HepG2 (cell line): Measurements from ENCODE around the gene TFF2. TPM values are rescaled to one million over a fixed set of nuclear protein-coding genes. Genes with fewer than 3 reads are reported as not detected.

Experiments
- ATAC-seq: fragments of 200-7000 bp; cut with Tn5 transposase; 3 replicates; pipeline ENCODE4 v1.9.1; 2020; ENCODE audit warnings: mild to moderate bottlenecking, moderate library complexity
- BruUV-seq: library from RNA; stranded (reverse); fragments of 400-500 nt; replicated peaks from 2 replicates; lab custom pipeline; 2021; lab: Mats Ljungman, UMichigan
- CTCF ChIA-PET: fragments of 300-600 bp; formaldehyde crosslinking; extraction: SDS; loops from one replicate; lab custom pipeline; 2021; ENCODE audit warnings: low total read pairs, inconsistent platforms, low intra/inter-chr PET ratio; lab: Yijun Ruan, JAX
- POLR2A ChIA-PET: fragments of 350-600 bp; sonication (Branson Sonifier 250); formaldehyde crosslinking; loops from one replicate; lab custom pipeline; 2020; ENCODE audit warnings: antibody characterized with exemption, inconsistent platforms; lab: Yijun Ruan, JAX
- DNase-seq: peaks from one replicate; pipeline ENCODE4 v3.0.0-alpha.2; 2015; ENCODE audit warnings: low spot score
- FAIRE-seq: peaks from 3 replicates; lab custom pipeline; 2011; peaks lifted over from hg19 to GRCh38; lab: Jason Lieb, UNC
- H2AFZ ChIP-seq: one replicate; pipeline ENCODE4 v1.6.1; 2011; ENCODE audit warnings: low read length, inconsistent platforms
- H3K27ac ChIP-seq: fragments of 300-600 bp; 3 replicates; pipeline ENCODE4 v1.8.0; 2011; ENCODE audit warnings: mixed run types, mild to moderate bottlenecking, mixed read lengths, low read length, inconsistent platforms; ENCODE audit not compliant: insufficient read depth; ENCODE audit errors: extremely low read length
- H3K27me3 ChIP-seq, 2 experiments: fragments of 200-600 bp in 1 of 2; 2 replicates in 1 of 2; 3 replicates in 1 of 2; pipeline versions ENCODE4 v1.6.0 to v1.8.0; 2011; ENCODE audit warnings: low read length in 2 of 2, mild to moderate bottlenecking in 2 of 2, moderate library complexity in 2 of 2, inconsistent platforms in 1 of 2; ENCODE audit not compliant: insufficient read depth in 2 of 2, control insufficient read depth in 1 of 2
- H3K36me3 ChIP-seq, 2 experiments: fragments of 200-600 bp in 1 of 2; replicated peaks in 1 of 2; 2 replicates in 1 of 2; 3 replicates in 1 of 2; pipeline versions ENCODE4 v1.5.1 to v1.8.0; 2011; ENCODE audit warnings: low read length in 2 of 2, inconsistent platforms in 1 of 2; ENCODE audit not compliant: insufficient read depth in 2 of 2, control insufficient read depth in 1 of 2
- H3K4me1 ChIP-seq: 2 replicates; pipeline ENCODE4 v1.5.1; 2012; ENCODE audit warnings: low read length, inconsistent platforms; ENCODE audit not compliant: insufficient read depth
- H3K4me2 ChIP-seq: 2 replicates; pipeline ENCODE4 v1.6.0; 2011; ENCODE audit warnings: low read depth, low read length, inconsistent platforms
- H3K4me3 ChIP-seq, 3 experiments: fragments of 200-600 bp in 1 of 3; sonication (generic), shearing (Covaris generic) in 1 of 3; replicated peaks in 1 of 3; 2 replicates each; pipeline ENCODE4 v1.5.1; 2011 to 2016; ENCODE audit warnings: low read length in 3 of 3, inconsistent platforms in 2 of 3, low read depth in 2 of 3, mild to moderate bottlenecking in 2 of 3, control low read depth in 1 of 3, mixed read lengths in 1 of 3; ENCODE audit not compliant: insufficient read depth in 1 of 3
- H3K79me2 ChIP-seq: one replicate; pipeline ENCODE4 v1.6.1; 2011; ENCODE audit warnings: low read length, inconsistent platforms; ENCODE audit not compliant: insufficient read depth
- H3K9ac ChIP-seq: 2 replicates; pipeline ENCODE4 v1.6.0; 2011; ENCODE audit warnings: mild to moderate bottlenecking, low read depth, low read length, inconsistent platforms; ENCODE audit not compliant: insufficient read depth
- H3K9me3 ChIP-seq: 2 replicates; pipeline ENCODE4 v1.5.1; 2012; ENCODE audit warnings: mild to moderate bottlenecking, low read length
- H4K20me1 ChIP-seq: 2 replicates; pipeline ENCODE4 v1.6.0; 2011; ENCODE audit warnings: inconsistent platforms, mild to moderate bottlenecking, low read length, moderate library complexity; ENCODE audit not compliant: insufficient read depth
- ATAD3A ChIP-seq: sonication (generic); formaldehyde crosslinking; IDR thresholded peaks from 2 replicates; pipeline ENCODE4 v1.4.0; 2020; ENCODE audit warnings: missing genetic modification reagents
- EED ChIP-seq: sonication (generic); formaldehyde crosslinking; IDR thresholded peaks from 2 replicates; pipeline ENCODE4 v1.5.0; 2020; ENCODE audit warnings: mild to moderate bottlenecking, missing genetic modification reagents
- HES4 ChIP-seq: sonication (generic); formaldehyde crosslinking; IDR thresholded peaks from 2 replicates; pipeline ENCODE4 v1.9.0; 2021; ENCODE audit warnings: mild to moderate bottlenecking, missing genetic modification reagents, borderline replicate concordance
- JUN ChIP-seq: sonication (generic); formaldehyde crosslinking; IDR thresholded peaks from 2 replicates; pipeline ENCODE4 v1.4.0; 2020; ENCODE audit warnings: mild to moderate bottlenecking, missing genetic modification reagents
- KLF16 ChIP-seq, 2 experiments: sonication (generic) in 1 of 2; formaldehyde crosslinking in 1 of 2; IDR thresholded peaks; 2 replicates each; pipeline versions ENCODE4 v1.6.1 to v1.8.0; 2016 to 2023; ENCODE audit warnings: missing genetic modification reagents in 2 of 2, missing compliant biosample characterization in 1 of 2
- NFRKB ChIP-seq: fragments of 450-650 bp; IDR thresholded peaks from 2 replicates; pipeline ENCODE4 v1.6.1; 2017
- PHF20 ChIP-seq: sonication (generic); formaldehyde crosslinking; IDR thresholded peaks from 2 replicates; pipeline ENCODE4 v1.5.0; 2020; ENCODE audit warnings: mild to moderate bottlenecking, missing genetic modification reagents
- PPARG ChIP-seq: conservative IDR thresholded peaks from 2 replicates; pipeline ENCODE4 v1.6.1; 2016; ENCODE audit warnings: missing biosample characterization, missing genetic modification reagents
- RAD21 ChIP-seq: fragments of 450-650 bp; formaldehyde crosslinking; IDR thresholded peaks from 2 replicates; pipeline ENCODE4 v1.5.0; 2020; ENCODE audit warnings: mild to moderate bottlenecking
- SIN3A ChIP-seq: IDR thresholded peaks from 2 replicates; pipeline ENCODE4 v1.6.1; 2011; ENCODE audit warnings: low read depth, mild to moderate bottlenecking, control low read depth, low read length, borderline replicate concordance
- TBL1XR1 ChIP-seq: fragments of 150-350 bp; IDR thresholded peaks from 2 replicates; pipeline ENCODE4 v1.6.1; 2014; ENCODE audit warnings: borderline replicate concordance, low read length; ENCODE audit not compliant: partially characterized antibody
- ZBTB44 ChIP-seq: sonication (generic); formaldehyde crosslinking; IDR thresholded peaks from 2 replicates; pipeline ENCODE4 v1.4.0; 2020; ENCODE audit warnings: missing genetic modification reagents
- ZFYVE20 ChIP-seq: sonication (generic); formaldehyde crosslinking; IDR thresholded peaks from 2 replicates; pipeline ENCODE4 v1.8.0; 2023; ENCODE audit warnings: low read depth, mild to moderate bottlenecking, moderate library complexity, missing genetic modification reagents, borderline replicate concordance
- ZNF543 ChIP-seq: sonication (generic); formaldehyde crosslinking; IDR thresholded peaks from 2 replicates; pipeline ENCODE4 v1.4.0; 2020; ENCODE audit warnings: mild to moderate bottlenecking, missing genetic modification reagents
- ZNF776 ChIP-seq: sonication (generic); formaldehyde crosslinking; IDR thresholded peaks from 2 replicates; pipeline ENCODE4 v1.4.0; 2020; ENCODE audit warnings: mild to moderate bottlenecking, missing genetic modification reagents
- ZSCAN25 ChIP-seq: sonication (generic); formaldehyde crosslinking; IDR thresholded peaks from 2 replicates; pipeline ENCODE4 v1.8.0; 2022; ENCODE audit warnings: mild to moderate bottlenecking, missing genetic modification reagents
- ZSCAN9 ChIP-seq: IDR thresholded peaks from 2 replicates; pipeline ENCODE4 v1.6.1; 2016; ENCODE audit warnings: borderline replicate concordance
- ZZZ3 ChIP-seq: sonication (generic); formaldehyde crosslinking; IDR thresholded peaks from 2 replicates; pipeline ENCODE4 v1.4.0; 2020; ENCODE audit warnings: missing genetic modification reagents, mild to moderate bottlenecking, borderline replicate concordance
- WGBS: methylation state at CpG from one replicate; pipeline ENCODE4 v1.1.6; 2017; ENCODE audit warnings: low lambda C conversion rate; 5-methylcytosine and 5-hydroxymethylcytosine counted together
- in situ Hi-C: cut with HindIII; loops from 2 replicates; pipeline ENCODE4 v1.10.0; 2017; ENCODE audit warnings: low pct_unique_long_range_greater_than_20kb; ENCODE audit not compliant: extremely low pct_ligation_motif_present
- intact Hi-C: fragments of 100-400 bp; cut with micrococcal nuclease; formaldehyde crosslinking; loops from one replicate; pipeline ENCODE4 v1.10.0; 2022; ENCODE audit not compliant: unreplicated experiment
- polyA plus RNA-seq, 8 experiments: library from polyadenylated mRNA; depleted of rRNA in 3 of 8; stranded (reverse) in 7 of 8; unstranded in 1 of 8; fragments of >200 nt; fragmentation: Illumina TruSeq in 4 of 8; extraction: Trizol in 4 of 8; gene quantifications; 2 replicates each; pipeline versions ENCODE4 v1.2.1 to v1.2.3, GENCODE V29; 2011 to 2016; ENCODE audit warnings: low read depth in 4 of 8, missing spikeins in 1 of 8, mixed read lengths in 1 of 8; ENCODE audit not compliant: insufficient read depth in 1 of 8
- total RNA-seq, 5 experiments: library from RNA; depleted of rRNA; stranded (reverse); fragments of >200 nt; fragmentation: Illumina TruSeq; extraction: Trizol; gene quantifications; 2 replicates each; pipeline ENCODE4 v1.2.3, GENCODE V29; 2016; ENCODE audit warnings: low read depth in 1 of 5
- TF ChIP-seq, protein P1 (sequence below): sonication (generic); formaldehyde crosslinking; IDR thresholded peaks from 2 replicates; pipeline ENCODE4 v1.8.0; 2023; ENCODE audit warnings: mild to moderate bottlenecking, missing genetic modification reagents

The TFF2 gene
- total and polyA plus RNA-seq, 2 of the 13 experiments (the other 11 are each of a cell fraction or from before 2014, with no cell fraction given) = 1.5 TPM; not detected in 1

DNA sequence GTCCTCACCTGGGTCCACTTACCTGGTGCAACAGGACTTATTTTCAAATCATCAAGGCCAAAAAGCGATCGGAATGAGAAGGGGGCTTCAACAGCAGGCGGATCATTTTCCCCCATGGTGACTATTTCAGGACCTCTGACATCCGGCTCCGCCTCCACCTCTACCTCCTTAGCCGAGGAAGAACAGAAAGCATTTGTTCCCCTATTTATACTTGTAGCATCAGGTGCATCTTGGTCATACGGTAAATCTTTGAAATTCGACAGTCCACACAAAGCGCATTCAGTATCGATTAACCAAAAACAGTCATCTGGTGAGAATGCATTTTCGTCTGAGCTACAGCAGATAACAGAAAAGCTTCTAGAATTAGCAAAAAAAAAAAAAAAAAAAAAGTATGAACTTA, 44.5 kb upstream of the TFF2 start:
- Histone ChIP-seq H3K4me2 (no peak overlapping the region), H3K27ac (no peak overlapping the region), H4K20me1 (no peaks in the 10 kb centered on the region), H3K9me3 (no peaks in the 10 kb centered on the region), H3K4me1 (peaks cover 42% of the 10 kb centered on the region), H3K36me3 (no peaks in the 10 kb centered on the region), H3K9ac (no peak overlapping the region), H2AFZ (no peak overlapping the region), H3K4me3 (no peak overlapping the region), H3K79me2 (no peaks in the 10 kb centered on the region), H3K27me3 (no peaks in the 10 kb centered on the region; a peak in 1 of 5 replicates)
- POLR2A ChIA-PET = no interaction called here
- BruUV-seq = no TSS peak
- intact Hi-C loops = no loop called here
- CTCF ChIA-PET = no interaction called here
- FAIRE-seq = no peak
- no peak for DNase-seq
- WGBS = 77% methylated on average over 11 of the region's 11 CpGs
- TF ChIP-seq, protein P1, sequence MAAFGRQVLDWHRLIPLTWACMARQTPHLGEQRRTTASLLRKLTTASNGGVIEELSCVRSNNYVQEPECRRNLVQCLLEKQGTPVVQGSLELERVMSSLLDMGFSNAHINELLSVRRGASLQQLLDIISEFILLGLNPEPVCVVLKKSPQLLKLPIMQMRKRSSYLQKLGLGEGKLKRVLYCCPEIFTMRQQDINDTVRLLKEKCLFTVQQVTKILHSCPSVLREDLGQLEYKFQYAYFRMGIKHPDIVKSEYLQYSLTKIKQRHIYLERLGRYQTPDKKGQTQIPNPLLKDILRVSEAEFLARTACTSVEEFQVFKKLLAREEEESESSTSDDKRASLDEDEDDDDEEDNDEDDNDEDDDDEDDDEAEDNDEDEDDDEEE (CRISPR knock-in tag) = no peak
- no peak for TF ChIP-seq ZFYVE20 (CRISPR knock-in tag)
- TF ChIP-seq ZBTB44 (CRISPR knock-in tag) = no peak
- TF ChIP-seq TBL1XR1 = no peak
- TF ChIP-seq EED (CRISPR knock-in tag) = no peak
- no peak for TF ChIP-seq ZSCAN9 (CRISPR knock-in tag)
- no peak for TF ChIP-seq SIN3A
- TF ChIP-seq PHF20 = no peak
- no peak for TF ChIP-seq RAD21
- TF ChIP-seq PPARG (CRISPR knock-in tag) = no peak
- no peak for TF ChIP-seq ATAD3A (CRISPR knock-in tag)
- TF ChIP-seq ZNF543 (CRISPR knock-in tag) = no peak
- no peak for TF ChIP-seq ZSCAN25 (CRISPR knock-in tag)
- no peak for TF ChIP-seq ZZZ3 (CRISPR knock-in tag)
- TF ChIP-seq ZNF776 = no peak
- no peak for TF ChIP-seq JUN (CRISPR knock-in tag)
- no peak for TF ChIP-seq KLF16 (CRISPR knock-in tag; IDR thresholded peaks at IDR 0.05)
- no peak for TF ChIP-seq HES4 (CRISPR knock-in tag)
- no peak for TF ChIP-seq NFRKB
- no peak for ATAC-seq
- in situ Hi-C loops = no loop called here
